AG10803 (cell line): ENCODE data around the gene YWHAG.
"Not testable (repeated sequence)": the region's sequence is repeated elsewhere in the genome, so short reads cannot be mapped to it uniquely, and the experiment has no call there.

Experiments used
- DNase-seq: peaks from one replicate; pipeline ENCODE4 v3.0.0; 2010; ENCODE audit warnings: low read depth
- H3K4me3 ChIP-seq: 2 replicates; pipeline ENCODE4 v1.5.1; 2011; ENCODE audit warnings: mild to moderate bottlenecking, low read length, control low read depth
- TF ChIP-seq, protein P1 (sequence below): conservative IDR thresholded peaks from 2 replicates; pipeline ENCODE4 v1.5.1; 2011; ENCODE audit warnings: mild to moderate bottlenecking, low read length, control low read depth, inconsistent platforms

YWHAG gene

DNA sequence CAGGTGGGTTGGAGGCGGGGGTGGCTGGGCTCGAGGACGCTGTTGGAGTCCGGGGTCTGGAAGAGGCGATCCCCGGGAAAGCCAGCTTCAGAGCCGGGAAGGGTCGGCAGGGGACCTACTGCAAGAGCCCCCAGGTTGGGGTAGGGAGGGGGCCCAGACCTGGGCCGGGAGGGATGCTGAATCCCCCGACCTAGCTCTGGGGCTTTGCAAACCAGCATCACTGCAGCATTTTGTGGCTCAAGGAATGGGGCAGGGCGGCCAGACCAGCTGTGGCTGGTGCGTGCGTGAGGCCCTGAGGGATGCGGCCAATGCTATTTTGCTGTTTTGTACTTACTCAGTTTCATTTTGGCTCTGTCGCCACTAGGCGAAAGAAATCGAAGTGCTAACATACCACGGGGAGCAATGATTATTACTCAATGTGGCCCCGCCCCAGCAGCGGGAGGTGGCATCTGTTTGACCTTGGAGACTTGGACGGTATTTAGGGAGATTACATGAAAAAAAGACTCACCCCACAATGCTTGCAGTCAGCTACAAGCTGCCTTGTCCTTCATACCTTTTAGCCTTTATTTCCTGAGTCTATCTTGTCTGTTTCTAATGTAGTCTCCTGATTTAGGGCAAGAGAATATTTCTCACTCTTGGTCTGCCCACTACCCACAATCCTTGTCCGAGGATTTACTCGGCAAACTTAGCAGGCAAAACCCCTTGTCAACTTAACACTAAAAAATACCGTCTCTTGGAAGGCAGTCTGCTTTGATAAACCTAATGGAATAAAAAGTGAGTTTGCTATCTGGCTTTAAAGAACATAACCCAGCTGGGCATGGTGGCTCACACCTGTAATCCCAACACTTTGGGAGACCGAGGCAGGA is 40.1 kb downstream of the YWHAG start:
- TF ChIP-seq, protein P1, sequence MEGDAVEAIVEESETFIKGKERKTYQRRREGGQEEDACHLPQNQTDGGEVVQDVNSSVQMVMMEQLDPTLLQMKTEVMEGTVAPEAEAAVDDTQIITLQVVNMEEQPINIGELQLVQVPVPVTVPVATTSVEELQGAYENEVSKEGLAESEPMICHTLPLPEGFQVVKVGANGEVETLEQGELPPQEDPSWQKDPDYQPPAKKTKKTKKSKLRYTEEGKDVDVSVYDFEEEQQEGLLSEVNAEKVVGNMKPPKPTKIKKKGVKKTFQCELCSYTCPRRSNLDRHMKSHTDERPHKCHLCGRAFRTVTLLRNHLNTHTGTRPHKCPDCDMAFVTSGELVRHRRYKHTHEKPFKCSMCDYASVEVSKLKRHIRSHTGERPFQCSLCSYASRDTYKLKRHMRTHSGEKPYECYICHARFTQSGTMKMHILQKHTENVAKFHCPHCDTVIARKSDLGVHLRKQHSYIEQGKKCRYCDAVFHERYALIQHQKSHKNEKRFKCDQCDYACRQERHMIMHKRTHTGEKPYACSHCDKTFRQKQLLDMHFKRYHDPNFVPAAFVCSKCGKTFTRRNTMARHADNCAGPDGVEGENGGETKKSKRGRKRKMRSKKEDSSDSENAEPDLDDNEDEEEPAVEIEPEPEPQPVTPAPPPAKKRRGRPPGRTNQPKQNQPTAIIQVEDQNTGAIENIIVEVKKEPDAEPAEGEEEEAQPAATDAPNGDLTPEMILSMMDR: peak; percentile 54
- DNase-seq: peak; percentile 95
- H3K4me3 ChIP-seq: peak overlapping the region; percentile 94

DNA sequence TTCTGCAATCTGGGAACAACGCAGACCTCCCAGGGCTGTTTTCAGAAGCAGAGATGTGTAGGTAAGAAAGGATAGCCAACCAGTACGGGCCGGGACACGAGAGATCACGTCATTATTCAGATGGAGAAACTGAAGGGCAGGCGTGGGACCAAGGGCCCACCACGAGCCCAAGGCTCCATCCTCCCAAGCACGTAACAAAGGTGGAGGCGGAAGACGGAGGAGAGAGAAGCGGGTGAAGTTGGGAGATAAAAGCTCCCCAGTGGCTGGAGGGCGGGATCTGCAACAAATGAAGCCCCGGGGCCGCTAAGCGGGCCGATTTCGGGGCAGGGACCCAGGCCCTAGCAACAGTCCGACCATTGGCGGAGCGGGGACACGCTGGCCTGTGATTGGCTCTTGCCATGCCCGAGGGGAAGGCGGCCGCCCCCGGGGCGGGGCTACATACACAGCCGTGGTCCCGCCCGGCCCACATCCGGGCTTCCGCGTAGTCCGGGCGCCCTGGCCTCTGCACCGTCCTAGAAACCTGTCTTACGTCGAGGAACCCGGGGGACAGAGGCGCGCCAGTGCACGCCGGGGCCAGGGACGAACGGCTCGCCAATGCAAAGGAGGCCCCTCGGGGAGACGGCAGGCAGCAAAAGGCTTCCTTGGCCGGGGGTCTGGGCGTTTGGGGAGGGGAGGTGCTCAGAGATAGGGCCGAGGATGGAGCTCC is 40.9 kb downstream of the YWHAG start:
- DNase-seq: peak; percentile 95
- peak overlapping the region; percentile 94 for H3K4me3 ChIP-seq
- TF ChIP-seq, protein P1: no peak

DNA sequence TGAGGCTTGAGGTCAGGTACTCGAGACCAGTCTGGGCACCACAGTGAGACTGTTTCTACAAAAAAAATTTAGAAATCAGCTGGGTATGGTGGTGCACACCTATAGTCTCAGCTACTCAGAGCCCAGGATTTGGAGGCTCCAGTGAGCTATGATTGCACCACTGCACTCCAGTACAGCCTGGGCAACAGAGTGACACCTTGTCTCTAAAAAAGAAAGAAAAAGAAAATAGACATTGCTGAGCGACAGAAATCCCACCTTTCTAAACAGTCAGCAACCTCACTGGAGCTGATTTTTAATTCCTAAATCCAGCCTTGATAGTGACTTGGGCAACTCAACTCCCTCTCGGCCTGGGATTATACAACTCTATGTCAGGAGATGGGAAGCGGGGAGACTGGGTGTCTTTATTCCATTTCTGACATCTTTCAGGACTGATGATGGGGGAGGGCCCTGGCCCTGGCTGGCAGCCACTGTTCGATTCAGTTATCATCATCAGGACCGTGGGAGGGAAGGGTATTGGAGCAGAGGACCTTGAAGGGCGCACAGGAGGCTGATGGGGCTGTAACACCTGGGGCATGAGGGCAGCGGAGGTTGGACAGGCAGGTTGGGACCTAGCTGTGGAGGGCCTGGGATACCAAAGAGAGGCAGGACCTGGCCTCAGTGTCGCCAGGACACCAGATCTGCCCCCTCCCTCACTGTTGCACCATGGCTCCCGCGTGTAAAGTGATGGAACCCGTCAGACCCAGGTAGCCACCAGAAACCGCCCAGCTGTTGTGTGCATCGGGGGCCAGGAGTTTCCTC is 41.6 kb downstream of the YWHAG start:
- peak overlapping the region; percentile 94 for H3K4me3 ChIP-seq
- TF ChIP-seq, protein P1: no peak
- no peak for DNase-seq

DNA sequence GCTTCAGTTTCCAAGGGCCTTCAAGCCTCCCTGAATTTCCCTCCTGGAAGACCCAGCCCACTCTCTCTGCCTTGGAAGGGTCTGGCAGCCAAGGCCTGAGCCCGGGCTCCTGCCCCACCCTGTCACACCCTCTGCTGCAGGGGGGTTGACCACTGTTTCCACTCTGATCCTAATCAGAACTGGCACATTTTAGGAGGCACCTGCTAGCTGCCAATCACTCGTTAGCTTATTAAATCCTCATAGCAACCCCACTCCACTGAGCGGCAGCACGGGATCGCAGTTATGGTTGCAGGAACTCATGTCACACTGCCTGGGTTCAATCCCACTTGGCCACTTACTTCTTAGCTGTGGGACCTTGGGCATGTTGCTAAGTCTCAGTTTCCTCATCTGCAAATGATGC is 43.4 kb downstream of the YWHAG start:
- H3K4me3 ChIP-seq: no peak overlapping the region
- no peak for DNase-seq
- TF ChIP-seq, protein P1: no peak

DNA sequence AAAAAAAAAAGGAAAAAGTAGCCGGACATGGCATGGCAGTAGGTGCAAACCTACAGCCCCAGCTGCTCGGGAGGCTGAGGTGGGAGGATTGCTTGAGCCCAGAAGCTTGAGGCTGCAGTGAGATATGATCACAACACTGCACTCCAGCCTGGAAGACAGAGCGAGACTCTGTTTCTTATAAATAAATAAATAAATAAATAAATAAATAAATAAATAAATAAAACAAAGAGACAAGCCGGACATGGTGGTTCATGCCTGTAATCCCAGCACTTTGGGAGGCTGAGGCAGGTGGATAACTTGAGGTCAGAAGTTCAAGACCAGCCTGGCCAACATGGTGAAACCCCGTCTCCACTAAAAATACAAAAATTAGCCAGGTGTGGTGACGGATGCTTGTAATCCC is 44.1 kb downstream of the YWHAG start:
- H3K4me3 ChIP-seq, DNase-seq: not testable (repeated sequence)

DNA sequence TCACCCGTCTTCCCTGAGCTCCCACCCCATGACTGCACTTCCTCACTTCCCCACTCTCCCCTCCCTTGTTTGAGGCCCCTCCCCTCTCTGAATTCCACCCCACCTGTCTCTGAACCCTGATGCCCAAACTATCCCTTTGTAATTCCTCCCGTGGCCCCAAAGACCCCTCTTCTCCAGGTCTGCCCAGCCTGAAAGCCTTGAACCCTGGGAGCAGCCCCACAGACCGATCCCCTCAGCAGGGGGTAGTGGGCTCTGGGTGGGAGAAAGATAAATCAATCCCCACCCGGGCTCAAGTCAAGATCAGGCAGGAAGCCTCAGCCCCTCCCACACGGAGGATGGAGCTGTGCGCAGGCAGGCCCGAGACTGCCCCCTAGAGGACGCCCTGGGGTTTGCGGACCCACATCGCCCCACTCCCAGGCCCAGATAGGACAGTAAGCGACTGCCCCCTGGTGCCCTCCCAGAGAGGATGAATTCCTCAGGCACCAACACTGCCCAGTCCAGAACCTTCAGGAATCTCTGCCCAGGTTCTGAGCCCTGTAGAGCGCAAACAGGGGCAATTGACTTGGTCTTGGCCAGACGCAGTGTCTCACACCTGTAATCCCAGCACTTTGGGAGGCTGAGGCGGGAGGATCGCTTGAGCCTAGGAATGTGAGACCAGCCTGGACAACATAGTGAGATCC is 44.6 kb downstream of the YWHAG start:
- TF ChIP-seq, protein P1: peak; percentile 100
- DNase-seq: peak; percentile 89
- H3K4me3 ChIP-seq: no peak overlapping the region

DNA sequence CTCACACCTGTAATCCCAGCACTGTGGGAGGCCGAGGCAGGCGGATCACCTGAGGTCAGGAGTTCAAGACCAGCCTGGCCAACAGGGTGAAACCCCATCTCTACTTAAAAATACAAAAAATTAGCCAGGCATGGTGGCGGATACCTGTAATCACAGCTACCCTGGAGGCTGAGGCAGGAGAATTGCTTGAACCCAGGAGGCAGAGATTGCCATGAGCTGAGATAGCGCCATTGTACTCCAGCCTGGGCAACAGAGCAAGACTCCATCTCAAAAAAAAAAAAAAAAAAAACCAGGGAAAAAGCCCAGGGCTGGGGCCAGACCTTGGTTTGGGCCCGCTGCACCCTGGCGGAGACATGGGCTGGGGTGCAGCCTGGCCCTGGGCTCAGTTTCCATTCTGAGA is 47.0 kb downstream of the YWHAG start:
- DNase-seq, H3K4me3 ChIP-seq: not testable (repeated sequence)
